H9 (cell line): ENCODE data around the gene SLC4A11. TPM values are rescaled to one million over a fixed set of nuclear protein-coding genes. Genes with fewer than 3 reads are reported as not detected.

Source experiments
- DNase-seq: peaks from one replicate; pipeline ENCODE4 v3.0.0-alpha.2; 2017
- H2AFZ ChIP-seq: one replicate; pipeline ENCODE4 v1.6.1; 2013; ENCODE audit warnings: mild to moderate bottlenecking, low read length, control low read depth, moderate library complexity
- H2AK5ac ChIP-seq: 2 replicates; pipeline ENCODE4 v1.6.1; 2013; ENCODE audit warnings: low read length, control low read depth, mixed read lengths; ENCODE audit not compliant: insufficient read length
- H2BK120ac ChIP-seq: one replicate; pipeline ENCODE4 v1.6.1; 2013; ENCODE audit warnings: low read depth, mild to moderate bottlenecking, low read length, control low read depth, inconsistent platforms; ENCODE audit not compliant: poor library complexity, severe bottlenecking
- H2BK12ac ChIP-seq: 2 replicates; pipeline ENCODE4 v1.6.1; 2013; ENCODE audit warnings: low read length, control low read depth, mixed read lengths, low read depth; ENCODE audit not compliant: insufficient read length
- H2BK15ac ChIP-seq: 2 replicates; pipeline ENCODE4 v1.6.1; 2013; ENCODE audit warnings: low read depth, low read length, control low read depth
- H2BK20ac ChIP-seq: one replicate; pipeline ENCODE4 v1.6.1; 2013; ENCODE audit warnings: low read depth, mild to moderate bottlenecking, low read length, control low read depth, inconsistent platforms; ENCODE audit not compliant: poor library complexity, severe bottlenecking
- H2BK5ac ChIP-seq: 2 replicates; pipeline ENCODE4 v1.6.1; 2013; ENCODE audit warnings: low read length, control low read depth, mixed read lengths; ENCODE audit not compliant: insufficient read length
- H3K14ac ChIP-seq: 2 replicates; pipeline ENCODE4 v1.6.1; 2013; ENCODE audit warnings: low read length, control low read depth; ENCODE audit not compliant: insufficient read depth
- H3K18ac ChIP-seq: 2 replicates; pipeline ENCODE4 v1.6.1; 2013; ENCODE audit warnings: low read depth, mild to moderate bottlenecking, mixed read lengths, low read length, control low read depth; ENCODE audit not compliant: insufficient read length
- H3K23ac ChIP-seq: 2 replicates; pipeline ENCODE4 v1.6.1; 2013; ENCODE audit warnings: low read length, control low read depth, mixed read lengths, low read depth; ENCODE audit not compliant: insufficient read length
- H3K23me2 ChIP-seq: 2 replicates; pipeline ENCODE4 v1.6.1; 2013; ENCODE audit warnings: low read depth, mild to moderate bottlenecking, mixed read lengths, low read length, control low read depth; ENCODE audit not compliant: insufficient read length, poor library complexity, severe bottlenecking
- H3K27ac ChIP-seq: 2 replicates; pipeline ENCODE4 v1.5.1; 2013; ENCODE audit warnings: low read length, control low read depth, mixed read lengths, low read depth; ENCODE audit not compliant: insufficient read length
- H3K27me3 ChIP-seq: 2 replicates; pipeline ENCODE4 v1.6.1; 2013; ENCODE audit warnings: low read length, control low read depth, inconsistent platforms; ENCODE audit not compliant: insufficient read depth
- H3K4ac ChIP-seq: 2 replicates; pipeline ENCODE4 v1.6.1; 2013; ENCODE audit warnings: low read depth, mild to moderate bottlenecking, control low read depth, inconsistent platforms, low read length, moderate library complexity
- H3K4me1 ChIP-seq: 2 replicates; pipeline ENCODE4 v1.6.1; 2013; ENCODE audit warnings: low read length, control low read depth, inconsistent platforms; ENCODE audit not compliant: insufficient read depth
- H3K4me2 ChIP-seq: 2 replicates; pipeline ENCODE4 v1.6.1; 2013; ENCODE audit warnings: low read length, control low read depth, mixed read lengths; ENCODE audit not compliant: insufficient read length, insufficient read depth
- H3K56ac ChIP-seq: 2 replicates; pipeline ENCODE4 v1.6.1; 2013; ENCODE audit warnings: low read depth, mild to moderate bottlenecking, mixed read lengths, low read length, control low read depth; ENCODE audit not compliant: insufficient read length
- H3K79me1 ChIP-seq: 2 replicates; pipeline ENCODE4 v1.6.1; 2013; ENCODE audit warnings: low read depth, mild to moderate bottlenecking, moderate library complexity, low read length, control low read depth, inconsistent platforms; ENCODE audit not compliant: insufficient read depth, poor library complexity, severe bottlenecking
- H3K79me2 ChIP-seq: 2 replicates; pipeline ENCODE4 v1.6.1; 2013; ENCODE audit warnings: low read length, control low read depth, inconsistent platforms; ENCODE audit not compliant: insufficient read depth
- H3K9ac ChIP-seq: 2 replicates; pipeline ENCODE4 v1.6.1; 2013; ENCODE audit warnings: low read length, control low read depth, mixed read lengths; ENCODE audit not compliant: insufficient read length; ENCODE audit errors: extremely low read depth
- H3K9me3 ChIP-seq: one replicate; pipeline ENCODE4 v1.6.1; 2013; ENCODE audit warnings: low read depth, low read length, inconsistent platforms; ENCODE audit not compliant: control insufficient read depth
- H3T11ph ChIP-seq: one replicate; pipeline ENCODE4 v1.6.1; 2013; ENCODE audit warnings: mild to moderate bottlenecking, low read length, control low read depth, inconsistent platforms
- H4K20me1 ChIP-seq: one replicate; pipeline ENCODE4 v1.6.1; 2013; ENCODE audit not compliant: control insufficient read depth, insufficient read length, insufficient read depth
- H4K5ac ChIP-seq: 2 replicates; pipeline ENCODE4 v1.6.1; 2013; ENCODE audit warnings: low read depth, mild to moderate bottlenecking, mixed read lengths, low read length, control low read depth; ENCODE audit not compliant: insufficient read length
- H4K8ac ChIP-seq: replicated peaks from 2 replicates; pipeline ENCODE4 v1.6.1; 2013; ENCODE audit warnings: low read length, control low read depth, mixed read lengths, low read depth; ENCODE audit not compliant: insufficient read length
- H4K91ac ChIP-seq: 2 replicates; pipeline ENCODE4 v1.6.1; 2013; ENCODE audit warnings: low read depth, mild to moderate bottlenecking, moderate library complexity, mixed read lengths, low read length, control low read depth; ENCODE audit not compliant: insufficient read length
- H3K27ac Mint-ChIP-seq, 3 experiments: 2 replicates in 2 of 3; 3 replicates in 1 of 3; pipeline ENCODE4 v1.8.0; 2020 to 2021; ENCODE audit warnings: mixed read lengths in 3 of 3, mild to moderate bottlenecking in 1 of 3, moderate library complexity in 1 of 3
- H3K27me3 Mint-ChIP-seq: 2 replicates; pipeline ENCODE4 v1.8.0; 2021; ENCODE audit warnings: low read depth, mild to moderate bottlenecking, moderate library complexity, mixed read lengths
- H3K36me3 Mint-ChIP-seq, 3 experiments: 2 replicates in 2 of 3; 3 replicates in 1 of 3; pipeline ENCODE4 v1.8.0; 2020 to 2021; ENCODE audit warnings: low read depth in 3 of 3, mixed read lengths in 3 of 3; ENCODE audit not compliant: insufficient read depth in 1 of 3
- H3K4me1 Mint-ChIP-seq, 2 experiments: 2 replicates each; pipeline ENCODE4 v1.8.0; 2020; ENCODE audit warnings: mixed read lengths in 2 of 2
- H3K4me3 Mint-ChIP-seq, 2 experiments: 2 replicates in 1 of 2; 3 replicates in 1 of 2; pipeline ENCODE4 v1.8.0; 2020 to 2021; ENCODE audit warnings: mild to moderate bottlenecking in 2 of 2, mixed read lengths in 2 of 2, moderate library complexity in 1 of 2
- H3K9me3 Mint-ChIP-seq, 2 experiments: 2 replicates in 1 of 2; 3 replicates in 1 of 2; pipeline ENCODE4 v1.8.0; 2020; ENCODE audit warnings: mild to moderate bottlenecking in 2 of 2, mixed read lengths in 2 of 2, moderate library complexity in 1 of 2
- WGBS: extraction: QIAGEN DNeasy Blood & Tissue Kit; methylation state at CpG from one replicate; pipeline ENCODE4 v1.1.7; 2013; ENCODE audit warnings: missing lambda C conversion rate, low lambda C conversion rate, mixed read lengths; ENCODE audit not compliant: insufficient read length; ENCODE audit errors: extremely low coverage; 5-methylcytosine and 5-hydroxymethylcytosine counted together
- total RNA-seq: library from RNA; stranded (reverse); gene quantifications from 2 replicates; pipeline ENCODE4 v1.2.1, GENCODE V29; 2021
- TF ChIP-seq, protein P1 (sequence below): fragments of 200-600 bp; sonication (generic); conservative IDR thresholded peaks from 3 replicates; pipeline ENCODE4 v1.8.0; 2021; ENCODE audit warnings: antibody characterized with exemption, mild to moderate bottlenecking

The SLC4A11 gene
- total RNA-seq, 1 experiment from 2014 or later, result 29.4 TPM

DNA sequence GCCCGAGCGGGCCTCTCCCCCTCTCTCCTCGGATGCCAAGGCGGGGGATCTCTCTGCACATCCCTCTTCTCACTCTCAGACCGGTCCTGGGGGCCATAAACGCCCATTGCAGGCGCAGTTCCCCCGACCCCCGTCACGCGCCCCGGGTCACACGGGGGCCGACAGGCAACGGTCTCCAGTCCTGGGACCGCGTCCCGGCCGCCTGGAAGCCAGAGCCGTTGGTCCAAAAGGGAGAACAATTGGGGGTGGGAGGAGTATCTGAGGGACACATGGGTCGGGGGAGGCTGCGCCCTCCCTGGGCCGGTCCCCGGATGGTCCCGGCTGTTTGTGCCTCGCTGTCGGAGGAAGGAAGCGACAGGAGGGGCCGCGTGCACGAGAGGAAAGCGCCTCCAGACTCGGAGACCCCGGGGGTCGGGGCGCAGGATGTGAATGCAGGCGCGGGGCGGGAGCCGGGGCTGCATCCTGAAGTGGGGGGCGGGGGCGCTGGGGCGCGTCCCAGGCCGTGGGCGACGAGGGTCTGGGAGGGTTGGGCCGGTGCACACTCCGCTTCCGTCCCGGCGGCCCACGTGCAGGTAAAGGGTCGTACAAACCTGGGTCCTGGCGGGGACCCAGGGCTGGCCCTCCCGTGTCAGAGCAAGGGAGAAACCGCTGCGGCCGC, 903 bp downstream of the SLC4A11 start:
- Mint-ChIP-seq H3K4me1 (peaks cover 16 to 29% of the 10 kb centered on the region in 2 experiments), H3K9me3 (no peaks in the 10 kb centered on the region; a peak in 1 of 5 replicates), H3K36me3 (peaks cover 0 to 12% (median 5%) of the 10 kb centered on the region in 3 experiments; a peak in 2 of 7 replicates), H3K27me3 (peaks cover 62% of the 10 kb centered on the region), H3K4me3 (peak overlapping the region; percentile 77 to 85), H3K27ac (no peak overlapping the region; a peak in 1 of 7 replicates)
- H3K4me2 ChIP-seq, result peak overlapping the region; percentile 62
- no peaks in the 10 kb centered on the region for H3K79me1 ChIP-seq
- peaks cover 18% of the 10 kb centered on the region for H3K23me2 ChIP-seq
- no peak overlapping the region for H2BK120ac ChIP-seq
- no peaks in the 10 kb centered on the region for H3K79me2 ChIP-seq
- H2AK5ac ChIP-seq, result no peak overlapping the region
- H3T11ph ChIP-seq, result no peak overlapping the region
- no peak overlapping the region for H3K9ac ChIP-seq
- no CpG with 5 or more reads among the region's 59 CpGs for WGBS
- H4K8ac ChIP-seq, result no peak overlapping the region
- TF ChIP-seq, protein P1, sequence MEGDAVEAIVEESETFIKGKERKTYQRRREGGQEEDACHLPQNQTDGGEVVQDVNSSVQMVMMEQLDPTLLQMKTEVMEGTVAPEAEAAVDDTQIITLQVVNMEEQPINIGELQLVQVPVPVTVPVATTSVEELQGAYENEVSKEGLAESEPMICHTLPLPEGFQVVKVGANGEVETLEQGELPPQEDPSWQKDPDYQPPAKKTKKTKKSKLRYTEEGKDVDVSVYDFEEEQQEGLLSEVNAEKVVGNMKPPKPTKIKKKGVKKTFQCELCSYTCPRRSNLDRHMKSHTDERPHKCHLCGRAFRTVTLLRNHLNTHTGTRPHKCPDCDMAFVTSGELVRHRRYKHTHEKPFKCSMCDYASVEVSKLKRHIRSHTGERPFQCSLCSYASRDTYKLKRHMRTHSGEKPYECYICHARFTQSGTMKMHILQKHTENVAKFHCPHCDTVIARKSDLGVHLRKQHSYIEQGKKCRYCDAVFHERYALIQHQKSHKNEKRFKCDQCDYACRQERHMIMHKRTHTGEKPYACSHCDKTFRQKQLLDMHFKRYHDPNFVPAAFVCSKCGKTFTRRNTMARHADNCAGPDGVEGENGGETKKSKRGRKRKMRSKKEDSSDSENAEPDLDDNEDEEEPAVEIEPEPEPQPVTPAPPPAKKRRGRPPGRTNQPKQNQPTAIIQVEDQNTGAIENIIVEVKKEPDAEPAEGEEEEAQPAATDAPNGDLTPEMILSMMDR, result peak; percentile 23; the same call in 1 of the 3 replicates
- no peak overlapping the region for H3K27ac ChIP-seq
- no peaks in the 10 kb centered on the region for H4K20me1 ChIP-seq
- H4K91ac ChIP-seq, result no peak overlapping the region
- H3K9me3 ChIP-seq, result no peaks in the 10 kb centered on the region
- no peak overlapping the region for H3K4ac ChIP-seq
- no peak overlapping the region for H2BK5ac ChIP-seq
- peaks cover 18% of the 10 kb centered on the region; the same call in 1 of the 2 replicates for H3K27me3 ChIP-seq
- no peaks in the 10 kb centered on the region; the same call in 1 of the 2 replicates for H3K4me1 ChIP-seq
- H2BK15ac ChIP-seq, result no peak overlapping the region
- H3K18ac ChIP-seq, result no peak overlapping the region
- no peak for DNase-seq
- H2BK20ac ChIP-seq, result no peak overlapping the region
- no peak overlapping the region for H3K23ac ChIP-seq
- H4K5ac ChIP-seq, result no peak overlapping the region
- no peak overlapping the region for H3K56ac ChIP-seq
- no peak overlapping the region for H2AFZ ChIP-seq
- no peak overlapping the region; the same call in 1 of the 2 replicates for H3K14ac ChIP-seq
- no peak overlapping the region for H2BK12ac ChIP-seq
